Activated T-helper 1 cell treated with anti-CD3 and anti-CD28 coated beads, Interleukin-12 subunit alpha, Interleukin-12 subunit beta, Interleukin-2, Interleukin-4 antibody, amounts not matched to agents 30 ng/mL and 10 ng/mL and 1 ng/mL, durations not matched to agents 14 hours and 24 hours and 36 hours (primary cell): Measurements from ENCODE around the gene OR52A5. TPM values are rescaled to one million over a fixed set of nuclear protein-coding genes. Genes with fewer than 3 reads are reported as not detected.

Source experiments
- DNase-seq: peaks from one replicate; pipeline ENCODE4 v3.0.0; 2021; ENCODE audit warnings: low spot score
- H3K27ac Mint-ChIP-seq: one replicate; pipeline ENCODE4 v1.8.0; 2021; ENCODE audit warnings: mild to moderate bottlenecking, mixed read lengths
- H3K27me3 Mint-ChIP-seq: one replicate; pipeline ENCODE4 v1.8.0; 2022; ENCODE audit warnings: mild to moderate bottlenecking, moderate library complexity, mixed read lengths; ENCODE audit not compliant: insufficient read depth
- H3K36me3 Mint-ChIP-seq: one replicate; pipeline ENCODE4 v1.8.0; 2021; ENCODE audit warnings: low read depth, mixed read lengths
- H3K4me1 Mint-ChIP-seq: one replicate; pipeline ENCODE4 v1.8.0; 2021; ENCODE audit warnings: low read depth, mixed read lengths
- H3K4me3 Mint-ChIP-seq: one replicate; pipeline ENCODE4 v1.8.0; 2021; ENCODE audit warnings: mild to moderate bottlenecking, moderate library complexity, mixed read lengths
- H3K9me3 Mint-ChIP-seq: one replicate; pipeline ENCODE4 v1.8.0; 2021; ENCODE audit warnings: mixed read lengths
- intact Hi-C: fragments of 100-400 bp; cut with micrococcal nuclease; formaldehyde crosslinking; loops from one replicate; pipeline ENCODE4 v1.15.1; 2024
- total RNA-seq: library from RNA; stranded (reverse); gene quantifications from 2 replicates; pipeline ENCODE4 v1.2.3, GENCODE V29; 2022

Gene OR52A5
- total RNA-seq, 1 donor from 2014 or later = not detected

- Mint-ChIP-seq H3K9me3 (no peaks in the 10 kb centered on the region), H3K27ac (no peak overlapping the region), H3K27me3 (peaks cover 2% of the 10 kb centered on the region), H3K4me3 (no peak overlapping the region), H3K36me3 (no peaks in the 10 kb centered on the region), H3K4me1 (no peaks in the 10 kb centered on the region)
- no peak for DNase-seq
- intact Hi-C loops = no loop called here
These were observed 45.2 kb downstream of the OR52A5 start for GRCh38 chr11:5092821-5093585.

DNA sequence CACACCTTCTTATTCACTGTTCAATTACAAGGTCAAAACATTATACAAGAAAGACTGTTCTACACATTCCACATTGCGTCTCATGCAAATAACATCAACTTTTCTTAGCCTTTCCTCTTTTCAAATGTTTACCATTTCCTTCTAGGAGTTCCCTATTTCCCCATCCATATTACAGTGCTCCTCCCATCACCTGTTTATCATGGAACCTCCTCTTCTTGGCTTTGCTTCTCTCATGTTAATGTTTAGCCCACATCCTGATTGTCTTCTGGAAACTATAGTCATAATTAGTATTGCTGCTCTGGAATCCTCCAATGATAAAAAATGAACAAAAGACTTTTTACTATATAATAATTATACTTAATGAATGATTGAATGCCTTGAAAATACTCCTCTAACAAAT lies 47.5 kb downstream of the OR52A5 start:
- Mint-ChIP-seq H3K9me3 (no peaks in the 10 kb centered on the region), H3K27ac (no peak overlapping the region), H3K27me3 (peaks cover 2% of the 10 kb centered on the region), H3K36me3 (no peaks in the 10 kb centered on the region), H3K4me3 (no peak overlapping the region), H3K4me1 (no peaks in the 10 kb centered on the region)
- DNase-seq = no peak
- intact Hi-C loops = no loop called here

- peaks cover 2% of the 10 kb centered on the region for H3K27me3 Mint-ChIP-seq
- no peaks in the 10 kb centered on the region for H3K4me1 Mint-ChIP-seq
- H3K4me3 Mint-ChIP-seq = no peak overlapping the region
- H3K27ac Mint-ChIP-seq = no peak overlapping the region
- no peaks in the 10 kb centered on the region for H3K9me3 Mint-ChIP-seq
- intact Hi-C loops = no loop called here
- no peak for DNase-seq
- no peaks in the 10 kb centered on the region for H3K36me3 Mint-ChIP-seq
These were observed 49.6 kb downstream of the OR52A5 start for GRCh38 chr11:5088556-5088955.

- H3K36me3 Mint-ChIP-seq = no peaks in the 10 kb centered on the region
- no peaks in the 10 kb centered on the region for H3K4me1 Mint-ChIP-seq
- H3K27ac Mint-ChIP-seq = no peak overlapping the region
- no peaks in the 10 kb centered on the region for H3K9me3 Mint-ChIP-seq
- intact Hi-C loops = no loop called here
- H3K4me3 Mint-ChIP-seq = no peak overlapping the region
- DNase-seq = no peak
- H3K27me3 Mint-ChIP-seq = no peaks in the 10 kb centered on the region
These were observed 54.6 kb downstream of the OR52A5 start for GRCh38 chr11:5083602-5084001.

GRCh38 chr11:5081405-5081804 lies 56.8 kb downstream of the OR52A5 start:
- no peak for DNase-seq
- intact Hi-C loops = no loop called here
- H3K9me3 Mint-ChIP-seq = no peaks in the 10 kb centered on the region
- no peaks in the 10 kb centered on the region for H3K4me1 Mint-ChIP-seq
- no peaks in the 10 kb centered on the region for H3K36me3 Mint-ChIP-seq
- H3K27me3 Mint-ChIP-seq = no peaks in the 10 kb centered on the region
- H3K27ac Mint-ChIP-seq = no peak overlapping the region
- no peak overlapping the region for H3K4me3 Mint-ChIP-seq

Other genes with a start within 250 kb of the OR52A5 start
- gene OR51A7, start 234.6 kb downstream of the OR52A5 start, total RNA-seq = not detected in 2 replicates
- not detected in 2 replicates for gene OR51G2, start 219.0 kb downstream of the OR52A5 start, total RNA-seq
- gene OR51G1, start 214.0 kb downstream of the OR52A5 start, total RNA-seq = not detected in 2 replicates
- not detected in 2 replicates for gene OR51A4, start 190.8 kb downstream of the OR52A5 start, total RNA-seq
- not detected in 2 replicates for gene OR51A2, start 182.6 kb downstream of the OR52A5 start, total RNA-seq
- not detected in 2 replicates for gene OR51L1, start 143.5 kb downstream of the OR52A5 start, total RNA-seq
- not detected in 2 replicates for gene OR52J3, start 91.8 kb downstream of the OR52A5 start, total RNA-seq
- not detected in 2 replicates for gene OR52E2, start 78.7 kb downstream of the OR52A5 start, total RNA-seq
- not detected in 2 replicates for gene OR52E1, start 68.8 kb downstream of the OR52A5 start, total RNA-seq
- not detected in 2 replicates for gene OR52A1, start 16.4 kb upstream of the OR52A5 start, total RNA-seq
- gene OR51V1, start 62.3 kb upstream of the OR52A5 start, total RNA-seq = not detected in 2 replicates
- gene HBB, start 88.7 kb upstream of the OR52A5 start, total RNA-seq = not detected in 2 replicates
- not detected in 2 replicates for gene HBD, start 96.1 kb upstream of the OR52A5 start, total RNA-seq
- gene HBG1, start 111.5 kb upstream of the OR52A5 start, total RNA-seq = not detected in 2 replicates
- gene HBG2, start 116.4 kb upstream of the OR52A5 start, total RNA-seq = not detected in 2 replicates
- not detected in 2 replicates for gene HBE1, start 131.6 kb upstream of the OR52A5 start, total RNA-seq
- gene OR51B4, start 163.6 kb upstream of the OR52A5 start, total RNA-seq = not detected in 2 replicates
- not detected in 2 replicates for gene OR51B2, start 185.9 kb upstream of the OR52A5 start, total RNA-seq
- not detected in 2 replicates for gene OR51B5, start 205.2 kb upstream of the OR52A5 start, total RNA-seq
- not detected in 2 replicates for gene OR51B6, start 213.2 kb upstream of the OR52A5 start, total RNA-seq
- not detected in 2 replicates for gene OR51M1, start 245.5 kb upstream of the OR52A5 start, total RNA-seq